NT2/D1 (cell line): ENCODE measurements around the gene TSPAN5.

ENCODE experiments used
- DNase-seq: peaks from one replicate; pipeline ENCODE4 v3.0.0-alpha.2; 2011; ENCODE audit warnings: low read depth, low spot score
- H3K27me3 ChIP-seq: 2 replicates; pipeline ENCODE4 v1.6.0; 2011; ENCODE audit warnings: mild to moderate bottlenecking; ENCODE audit not compliant: insufficient read length, insufficient read depth
- H3K36me3 ChIP-seq: 2 replicates; pipeline ENCODE4 v1.6.1; 2011; ENCODE audit warnings: mild to moderate bottlenecking, low read length, mixed read lengths; ENCODE audit not compliant: insufficient read depth, insufficient read length
- H3K4me1 ChIP-seq: 2 replicates; pipeline ENCODE4 v1.5.1; 2011; ENCODE audit not compliant: insufficient read depth, insufficient read length
- H3K4me3 ChIP-seq: 2 replicates; pipeline ENCODE4 v1.5.1; 2011; ENCODE audit warnings: low read depth; ENCODE audit not compliant: insufficient read length
- H3K9ac ChIP-seq: 2 replicates; pipeline ENCODE4 v1.6.0; 2011; ENCODE audit warnings: low read depth; ENCODE audit not compliant: insufficient read length
- H3K9me3 ChIP-seq: 2 replicates; pipeline ENCODE4 v1.5.1; 2011; ENCODE audit warnings: mild to moderate bottlenecking, low read length; ENCODE audit not compliant: insufficient read depth
- SUZ12 ChIP-seq: IDR thresholded peaks from 2 replicates; pipeline ENCODE4 v1.6.1; 2011; ENCODE audit not compliant: insufficient read length, insufficient read depth; ENCODE audit errors: extremely low read depth
- YY1 ChIP-seq: IDR thresholded peaks from 2 replicates; pipeline ENCODE4 v1.6.1; 2011; ENCODE audit not compliant: insufficient read length, insufficient read depth
- ZNF274 ChIP-seq: IDR thresholded peaks from 2 replicates; pipeline ENCODE4 v1.6.1; 2011; ENCODE audit warnings: mild to moderate bottlenecking, low read depth, low read length

Gene TSPAN5

DNA sequence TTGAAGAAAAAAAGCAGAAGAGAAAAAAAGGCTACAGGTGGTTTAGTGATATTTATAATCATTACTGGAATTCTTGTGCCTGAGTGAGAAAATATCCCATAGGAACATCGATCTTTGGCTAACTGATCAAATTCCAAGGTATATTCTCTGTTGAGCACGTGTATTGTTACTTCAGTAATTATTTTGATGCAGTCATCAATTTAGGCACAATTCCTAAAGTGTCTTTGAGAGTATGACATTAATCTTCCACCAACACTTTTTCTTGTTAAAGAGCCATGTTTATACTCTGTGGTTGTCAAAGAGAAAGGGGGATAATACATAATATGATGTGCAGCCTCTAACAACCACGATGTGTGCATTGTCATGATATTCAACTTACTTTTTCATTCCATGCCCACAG, 151.1 kb downstream of the TSPAN5 start:
- Histone ChIP-seq H3K36me3 (no peaks in the 10 kb centered on the region), H3K9ac (no peak overlapping the region), H3K9me3 (no peaks in the 10 kb centered on the region), H3K4me1 (no peaks in the 10 kb centered on the region), H3K4me3 (no peak overlapping the region), H3K27me3 (no peaks in the 10 kb centered on the region)
- TF ChIP-seq SUZ12 (no peak), YY1 (no peak), ZNF274 (no peak)
- DNase-seq, result no peak

DNA sequence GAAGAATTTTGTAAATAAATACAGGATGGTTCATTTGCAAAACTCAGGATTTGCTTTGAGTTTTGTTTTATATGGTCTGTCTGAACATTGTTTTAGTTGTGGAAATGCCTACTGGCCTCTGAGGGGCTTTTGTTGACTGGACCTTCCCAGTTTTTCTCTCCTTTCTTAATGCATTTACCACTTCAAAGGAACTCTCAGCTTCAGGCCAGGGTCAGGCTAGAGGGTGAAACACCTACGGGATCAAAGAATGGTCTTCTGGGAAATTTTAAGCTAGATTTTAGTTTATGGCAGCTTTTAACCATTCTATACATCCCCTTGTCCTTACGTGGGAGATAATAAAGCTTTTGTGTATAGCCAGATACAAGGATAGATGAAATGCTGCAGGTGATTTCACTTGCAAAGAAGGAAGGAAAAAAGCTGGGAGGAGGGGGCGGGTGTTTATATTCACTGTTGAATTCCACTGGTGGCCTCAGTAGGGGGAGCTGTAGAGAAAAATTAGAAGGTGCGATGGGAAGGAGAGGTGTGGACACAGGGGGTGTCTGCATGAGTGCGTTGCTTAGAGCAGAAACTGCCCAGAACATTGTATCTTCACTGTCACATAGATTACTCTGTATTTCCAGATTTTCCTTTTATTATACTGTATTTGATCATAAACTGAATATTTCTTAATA, 151.8 kb downstream of the TSPAN5 start:
- H3K27me3 ChIP-seq, result no peaks in the 10 kb centered on the region
- H3K4me1 ChIP-seq, result no peaks in the 10 kb centered on the region
- H3K36me3 ChIP-seq, result no peaks in the 10 kb centered on the region
- H3K9ac ChIP-seq, result no peak overlapping the region
- no peak for DNase-seq
- TF ChIP-seq ZNF274 (no peak), SUZ12 (no peak), YY1 (no peak)
- H3K9me3 ChIP-seq, result no peaks in the 10 kb centered on the region
- no peak overlapping the region for H3K4me3 ChIP-seq

DNA sequence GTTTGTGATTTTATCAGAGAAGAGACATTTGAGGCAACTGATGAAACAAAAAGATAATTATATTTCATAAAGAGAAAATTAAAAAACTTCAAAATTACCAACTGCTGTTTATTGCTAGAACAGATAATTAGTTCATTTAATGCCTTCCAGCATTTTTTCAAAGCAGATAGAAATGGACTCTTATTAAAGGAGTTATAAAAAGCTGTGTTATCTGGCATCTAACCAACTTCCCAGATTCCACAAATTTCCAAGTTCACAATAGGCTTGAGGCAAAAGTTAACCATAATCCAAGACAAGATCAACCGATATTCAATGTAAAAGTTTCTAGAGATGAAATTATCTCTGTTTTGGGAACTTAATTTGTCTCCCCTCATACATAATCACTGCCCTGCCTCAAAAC, 152.4 kb downstream of the TSPAN5 start:
- no peaks in the 10 kb centered on the region for H3K27me3 ChIP-seq
- TF ChIP-seq YY1, result no peak
- no peak for TF ChIP-seq ZNF274
- TF ChIP-seq SUZ12, result no peak
- no peak overlapping the region for H3K9ac ChIP-seq
- H3K36me3 ChIP-seq, result no peaks in the 10 kb centered on the region
- H3K4me3 ChIP-seq, result no peak overlapping the region
- DNase-seq, result no peak
- no peaks in the 10 kb centered on the region for H3K9me3 ChIP-seq
- H3K4me1 ChIP-seq, result no peaks in the 10 kb centered on the region

DNA sequence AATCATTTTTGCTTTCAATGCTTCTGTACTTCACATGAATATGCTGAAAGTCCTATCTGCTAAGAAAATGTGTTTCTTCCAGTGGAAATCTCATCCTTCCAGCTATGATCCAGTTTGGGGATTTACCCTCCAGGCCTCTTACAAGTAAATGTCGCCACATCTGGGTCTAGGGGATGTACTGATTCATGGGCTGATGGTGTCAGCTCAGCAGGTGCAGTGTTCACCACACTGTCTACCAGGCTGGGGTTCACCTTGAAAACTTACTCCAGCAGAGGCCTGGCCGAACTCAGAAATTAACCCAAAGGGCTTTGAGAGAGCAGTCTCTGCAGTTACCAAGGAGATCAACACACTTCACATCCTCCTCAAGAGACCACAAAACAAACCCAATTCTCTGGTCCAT, 154.3 kb downstream of the TSPAN5 start:
- H3K4me1 ChIP-seq, result no peaks in the 10 kb centered on the region
- no peak overlapping the region for H3K4me3 ChIP-seq
- H3K9ac ChIP-seq, result no peak overlapping the region
- TF ChIP-seq YY1, result no peak
- TF ChIP-seq SUZ12, result no peak
- no peak for TF ChIP-seq ZNF274
- no peaks in the 10 kb centered on the region for H3K9me3 ChIP-seq
- no peak for DNase-seq
- no peaks in the 10 kb centered on the region for H3K27me3 ChIP-seq
- H3K36me3 ChIP-seq, result no peaks in the 10 kb centered on the region

DNA sequence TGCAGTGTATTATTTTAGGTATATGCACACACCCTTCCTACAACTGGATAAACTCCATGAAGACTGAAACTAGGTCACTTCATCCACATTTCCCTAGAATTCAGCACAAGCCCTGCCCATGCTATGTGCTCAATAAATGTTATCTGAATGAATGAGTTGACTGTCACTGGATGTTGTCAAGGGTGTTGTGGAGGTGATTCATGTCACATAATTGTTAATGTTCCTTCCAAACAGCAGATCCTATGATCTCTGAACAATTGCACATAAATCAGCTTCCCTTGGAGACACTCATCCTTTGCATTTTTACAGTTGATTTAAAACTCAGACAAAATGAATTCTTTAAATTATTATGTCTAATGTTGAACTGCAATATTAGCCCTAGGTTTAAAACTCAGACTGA, 154.7 kb downstream of the TSPAN5 start:
- no peak overlapping the region for H3K4me3 ChIP-seq
- H3K9me3 ChIP-seq, result no peaks in the 10 kb centered on the region
- TF ChIP-seq YY1, result no peak
- TF ChIP-seq ZNF274, result no peak
- TF ChIP-seq SUZ12, result no peak
- no peak for DNase-seq
- no peaks in the 10 kb centered on the region for H3K4me1 ChIP-seq
- no peaks in the 10 kb centered on the region for H3K36me3 ChIP-seq
- no peaks in the 10 kb centered on the region for H3K27me3 ChIP-seq
- H3K9ac ChIP-seq, result no peak overlapping the region

DNA sequence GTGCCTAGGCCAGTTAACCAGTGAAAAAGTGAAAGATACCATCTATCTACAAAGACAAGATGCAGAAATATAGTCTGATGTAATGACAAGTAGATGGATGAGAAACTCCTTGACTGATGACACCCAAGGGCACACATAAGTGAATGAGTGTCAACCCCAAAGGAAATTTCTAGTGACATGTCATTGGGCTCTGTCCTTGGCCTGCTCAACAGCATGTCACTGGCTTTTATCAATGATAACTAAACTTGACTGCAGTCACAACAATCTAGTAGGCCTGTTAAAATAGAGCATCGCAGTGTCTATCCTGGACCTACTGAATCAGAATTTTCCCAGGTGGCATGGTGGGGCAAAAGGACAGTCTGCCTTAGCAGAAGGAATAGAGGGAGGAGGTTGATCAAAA, 155.8 kb downstream of the TSPAN5 start:
- Histone ChIP-seq H3K27me3 (no peaks in the 10 kb centered on the region), H3K36me3 (no peaks in the 10 kb centered on the region), H3K9ac (no peak overlapping the region), H3K4me1 (no peaks in the 10 kb centered on the region), H3K4me3 (no peak overlapping the region), H3K9me3 (no peaks in the 10 kb centered on the region)
- TF ChIP-seq SUZ12 (no peak), YY1 (no peak)
- no peak for DNase-seq

DNA sequence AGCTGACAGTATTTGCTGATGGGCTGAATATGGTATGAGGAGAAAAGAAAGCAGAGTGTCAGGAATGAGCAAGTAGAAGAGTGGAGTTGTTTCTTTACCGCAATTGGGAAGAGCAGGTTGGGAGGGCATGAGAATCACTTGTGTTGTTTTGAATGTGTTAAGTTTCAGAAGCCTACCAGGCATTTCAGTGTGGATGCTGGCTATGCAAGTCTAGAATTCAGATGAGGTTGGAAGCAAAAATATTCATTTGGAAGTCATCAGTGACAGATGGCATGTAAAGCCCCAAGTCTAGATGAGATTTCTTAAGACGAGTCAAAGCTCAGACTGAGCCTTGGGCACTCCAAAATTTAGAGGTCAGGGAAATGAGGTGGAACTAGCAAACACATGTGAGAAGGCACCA, 156.4 kb downstream of the TSPAN5 start:
- H3K27me3 ChIP-seq, result no peaks in the 10 kb centered on the region
- no peak overlapping the region for H3K4me3 ChIP-seq
- no peak for DNase-seq
- TF ChIP-seq SUZ12 (no peak), ZNF274 (no peak), YY1 (no peak)
- H3K4me1 ChIP-seq, result no peaks in the 10 kb centered on the region
- H3K36me3 ChIP-seq, result no peaks in the 10 kb centered on the region
- H3K9me3 ChIP-seq, result no peaks in the 10 kb centered on the region
- no peak overlapping the region for H3K9ac ChIP-seq

DNA sequence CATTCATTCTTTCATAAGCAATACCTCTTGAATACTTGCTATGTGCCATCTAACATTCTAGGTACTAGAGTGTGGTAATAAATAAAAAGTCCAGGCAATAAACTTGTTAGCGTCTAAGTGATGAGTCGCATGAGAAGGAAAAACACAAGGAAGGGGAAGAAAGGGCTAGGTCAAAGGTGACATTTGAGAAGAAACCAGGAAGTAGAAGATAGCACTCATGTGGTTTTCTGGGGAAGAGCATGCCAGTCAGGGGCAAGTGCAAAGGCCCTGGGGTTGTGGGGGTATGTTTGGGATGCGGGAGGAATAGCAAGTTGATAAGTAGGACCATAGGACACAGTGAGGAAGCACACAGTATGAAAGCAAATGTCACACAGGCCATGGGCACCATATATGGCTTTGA, 157.0 kb downstream of the TSPAN5 start:
- H3K36me3 ChIP-seq, result no peaks in the 10 kb centered on the region
- no peak for DNase-seq
- H3K4me3 ChIP-seq, result no peak overlapping the region
- no peaks in the 10 kb centered on the region for H3K27me3 ChIP-seq
- no peaks in the 10 kb centered on the region for H3K4me1 ChIP-seq
- no peak overlapping the region for H3K9ac ChIP-seq
- TF ChIP-seq YY1 (no peak), SUZ12 (no peak), ZNF274 (no peak)
- H3K9me3 ChIP-seq, result no peaks in the 10 kb centered on the region
